ENCODE results near the gene PRKD2.

PRKD2 gene

DNA sequence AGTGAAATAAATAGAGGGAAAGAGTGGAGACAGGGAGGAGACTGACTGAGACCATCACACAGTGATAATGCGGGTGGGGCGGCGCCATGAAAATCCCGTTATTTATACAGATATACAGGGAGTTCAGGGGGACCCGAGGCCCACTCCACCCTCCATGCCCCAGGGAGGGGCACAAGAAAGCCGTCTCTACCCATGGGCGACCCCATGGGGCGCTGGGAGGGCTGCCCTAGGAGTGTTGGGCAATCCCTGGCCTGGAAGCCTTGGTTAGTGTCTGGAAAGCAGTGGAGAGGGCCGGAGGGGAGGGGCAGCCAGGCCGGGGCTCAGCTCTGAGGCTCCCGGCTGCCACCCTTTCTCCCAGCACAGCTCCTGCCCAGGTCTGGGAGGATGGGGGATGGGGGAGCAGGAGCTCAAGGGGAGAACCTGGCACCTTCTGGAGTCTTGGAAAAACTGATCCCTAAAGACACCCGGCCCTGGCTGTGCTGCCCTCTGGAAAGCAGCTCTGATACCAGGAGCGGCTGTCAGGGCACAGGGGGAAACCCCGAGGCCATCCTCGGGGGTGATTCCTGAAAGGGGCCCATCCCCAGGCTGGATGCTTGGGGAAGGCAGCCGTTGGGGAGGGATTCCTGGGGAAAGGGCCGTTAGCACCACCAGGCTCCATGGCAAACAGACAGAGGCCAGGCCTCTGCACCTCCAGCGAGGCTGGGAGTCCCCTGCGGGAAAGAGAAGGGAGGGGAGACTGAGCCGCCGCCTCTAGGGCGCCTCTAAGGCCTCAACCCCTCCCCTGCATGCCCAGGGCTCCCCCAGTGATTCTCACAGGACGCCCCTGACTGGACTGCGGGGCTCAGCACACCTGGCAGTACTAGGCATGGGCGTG, 3.0 kb upstream of the PRKD2 start:
- no peak for DNase-seq (ENCODE audit: low spot score)
- TF ChIP-seq, protein P1, sequence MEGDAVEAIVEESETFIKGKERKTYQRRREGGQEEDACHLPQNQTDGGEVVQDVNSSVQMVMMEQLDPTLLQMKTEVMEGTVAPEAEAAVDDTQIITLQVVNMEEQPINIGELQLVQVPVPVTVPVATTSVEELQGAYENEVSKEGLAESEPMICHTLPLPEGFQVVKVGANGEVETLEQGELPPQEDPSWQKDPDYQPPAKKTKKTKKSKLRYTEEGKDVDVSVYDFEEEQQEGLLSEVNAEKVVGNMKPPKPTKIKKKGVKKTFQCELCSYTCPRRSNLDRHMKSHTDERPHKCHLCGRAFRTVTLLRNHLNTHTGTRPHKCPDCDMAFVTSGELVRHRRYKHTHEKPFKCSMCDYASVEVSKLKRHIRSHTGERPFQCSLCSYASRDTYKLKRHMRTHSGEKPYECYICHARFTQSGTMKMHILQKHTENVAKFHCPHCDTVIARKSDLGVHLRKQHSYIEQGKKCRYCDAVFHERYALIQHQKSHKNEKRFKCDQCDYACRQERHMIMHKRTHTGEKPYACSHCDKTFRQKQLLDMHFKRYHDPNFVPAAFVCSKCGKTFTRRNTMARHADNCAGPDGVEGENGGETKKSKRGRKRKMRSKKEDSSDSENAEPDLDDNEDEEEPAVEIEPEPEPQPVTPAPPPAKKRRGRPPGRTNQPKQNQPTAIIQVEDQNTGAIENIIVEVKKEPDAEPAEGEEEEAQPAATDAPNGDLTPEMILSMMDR (IDR thresholded peaks at IDR 0.05; ENCODE audit: extremely low read depth, missing control alignments) = no peak

DNA sequence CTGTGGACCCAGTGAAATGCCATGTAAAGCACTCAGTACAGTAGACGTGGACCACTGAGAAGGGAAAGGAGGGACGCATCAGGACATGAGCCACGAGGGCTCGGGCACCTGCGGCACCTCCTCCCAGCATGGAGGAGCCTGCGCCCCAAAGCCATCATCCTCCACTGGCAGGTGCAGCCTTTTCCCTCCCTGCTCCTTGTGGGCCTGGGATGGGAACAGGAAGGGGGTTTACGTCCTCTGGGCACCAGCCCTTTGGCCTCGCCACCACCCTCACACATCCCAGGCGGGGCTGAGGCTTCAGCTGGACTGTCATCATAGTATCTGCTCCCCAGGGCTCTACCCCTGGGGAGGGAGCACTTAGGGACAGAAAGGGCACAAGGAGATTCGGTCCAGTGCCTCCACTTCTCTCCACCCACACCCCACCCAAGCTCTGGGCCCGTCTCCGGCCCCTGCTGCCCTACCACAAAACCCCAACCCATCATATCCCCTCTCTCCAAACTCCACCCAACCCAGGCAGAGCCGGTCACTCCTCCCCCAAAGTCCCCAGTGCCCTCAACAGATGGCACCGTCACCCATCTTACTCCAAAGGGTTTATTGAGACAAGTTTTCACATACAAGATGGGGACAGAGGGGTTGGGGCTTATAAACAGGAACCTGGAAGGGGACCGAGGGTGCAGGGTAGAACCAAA, 2.2 kb upstream of the PRKD2 start:
- peak; percentile 72 for DNase-seq (ENCODE audit: low spot score)
- TF ChIP-seq, protein P1 (IDR thresholded peaks at IDR 0.05; ENCODE audit: extremely low read depth, missing control alignments) = no peak

DNA sequence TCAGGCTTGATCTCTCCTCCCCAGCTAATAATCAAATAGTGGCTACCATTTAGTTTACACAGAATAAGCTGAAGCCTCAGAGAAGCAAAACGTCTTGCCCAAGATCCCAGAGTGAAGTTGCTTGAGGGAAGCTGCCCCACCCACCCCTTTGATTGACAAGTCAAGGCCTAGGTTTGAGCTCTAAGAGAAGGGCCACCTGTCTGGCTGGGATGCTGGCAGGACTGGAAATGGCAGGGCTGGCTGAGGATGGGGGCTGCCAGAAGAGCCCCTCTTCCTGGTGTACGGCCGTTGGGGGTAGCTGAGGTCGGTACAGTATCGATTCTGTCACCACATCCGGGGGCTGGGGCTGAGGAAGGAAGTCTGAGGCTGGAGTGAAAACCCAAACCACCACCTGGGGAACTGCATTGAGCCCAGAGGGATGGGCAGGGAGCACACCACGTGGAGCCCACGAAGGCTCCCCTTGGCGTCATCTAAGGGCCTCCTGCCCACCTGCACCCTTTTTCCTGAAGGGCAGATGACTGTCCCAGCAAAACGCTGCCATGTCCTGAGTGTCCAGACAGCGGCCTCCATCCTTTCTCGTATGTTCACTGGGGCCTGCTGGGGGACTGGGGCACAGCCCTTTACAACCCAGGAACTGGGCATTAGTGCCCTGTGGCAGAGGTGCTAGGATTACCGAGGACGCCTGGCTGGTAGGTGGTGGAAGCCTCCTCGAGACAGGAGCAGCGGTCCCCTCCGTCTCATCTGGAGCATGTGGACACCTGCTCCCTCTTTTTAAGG, 1.4 kb upstream of the PRKD2 start:
- TF ChIP-seq, protein P1 (IDR thresholded peaks at IDR 0.05; ENCODE audit: extremely low read depth, missing control alignments) = no peak
- peak; percentile 73 for DNase-seq (ENCODE audit: low spot score)

GRCh38 chr19:46717716-46718143, 816 bp upstream of the PRKD2 start:
- peak; percentile 56 for DNase-seq (ENCODE audit: low spot score)
- TF ChIP-seq, protein P1 (IDR thresholded peaks at IDR 0.05; ENCODE audit: extremely low read depth, missing control alignments) = no peak

- TF ChIP-seq, protein P1 (IDR thresholded peaks at IDR 0.05; ENCODE audit: extremely low read depth, missing control alignments) = no peak
- DNase-seq (ENCODE audit: low spot score) = peak; percentile 52
Measured at GRCh38 chr19:46716672-46717033, 261 bp downstream of the PRKD2 start.

- no peak for DNase-seq (ENCODE audit: low spot score)
- TF ChIP-seq, protein P1 (IDR thresholded peaks at IDR 0.05; ENCODE audit: extremely low read depth, missing control alignments) = no peak
Measured at GRCh38 chr19:46715975-46716671, 791 bp downstream of the PRKD2 start.
